GM13976 (cell line): ENCODE measurements around the gene RNF41.
"Not testable (repeated sequence)": the region's sequence is repeated elsewhere in the genome, so short reads cannot be mapped to it uniquely, and the experiment has no call there.

Experiments used
- DNase-seq: peaks from one replicate; pipeline ENCODE4 v3.0.0; 2012; ENCODE audit warnings: low spot score
- in situ Hi-C: fragments of 300-500 bp; cut with MboI; formaldehyde crosslinking; loops from one replicate; pipeline ENCODE4 v1.12.0; 2022; ENCODE audit warnings: low sequenced_read_pairs, mixed read lengths, inconsistent platforms; ENCODE audit not compliant: unreplicated experiment
- TF ChIP-seq, protein P1 (sequence below): IDR thresholded peaks from 2 replicates; pipeline ENCODE4 v1.5.1; 2012; ENCODE audit warnings: borderline replicate concordance, mild to moderate bottlenecking; ENCODE audit not compliant: insufficient read depth; ENCODE audit errors: extremely low read depth, missing control alignments, control extremely low read depth

Gene RNF41

DNA sequence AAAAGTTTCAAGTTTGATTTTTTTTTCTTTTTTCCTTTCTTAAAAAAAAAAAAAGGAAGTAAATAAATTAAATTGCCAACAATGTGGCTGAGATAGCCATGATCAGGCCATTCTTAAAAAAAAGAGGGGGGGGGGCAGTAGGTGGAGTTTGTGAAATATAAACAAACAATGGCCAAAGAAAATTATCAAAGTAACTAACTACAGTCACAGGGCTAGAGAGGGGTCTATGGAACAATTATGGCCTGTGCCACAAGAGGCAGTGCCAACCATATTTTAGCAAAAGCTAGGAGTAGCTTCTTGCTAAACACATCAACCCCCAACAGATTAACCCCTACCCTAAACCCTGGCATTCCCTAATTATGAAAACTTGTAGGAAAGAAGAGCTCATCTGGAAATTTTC is 16.3 kb downstream of the RNF41 start:
- in situ Hi-C loops: loop anchor here (25.0 kb wide), 1 partner anchor 257 kb away; the partner anchor contains the start of genes MIP and SPRYD4
- no peak for DNase-seq
- TF ChIP-seq, protein P1, sequence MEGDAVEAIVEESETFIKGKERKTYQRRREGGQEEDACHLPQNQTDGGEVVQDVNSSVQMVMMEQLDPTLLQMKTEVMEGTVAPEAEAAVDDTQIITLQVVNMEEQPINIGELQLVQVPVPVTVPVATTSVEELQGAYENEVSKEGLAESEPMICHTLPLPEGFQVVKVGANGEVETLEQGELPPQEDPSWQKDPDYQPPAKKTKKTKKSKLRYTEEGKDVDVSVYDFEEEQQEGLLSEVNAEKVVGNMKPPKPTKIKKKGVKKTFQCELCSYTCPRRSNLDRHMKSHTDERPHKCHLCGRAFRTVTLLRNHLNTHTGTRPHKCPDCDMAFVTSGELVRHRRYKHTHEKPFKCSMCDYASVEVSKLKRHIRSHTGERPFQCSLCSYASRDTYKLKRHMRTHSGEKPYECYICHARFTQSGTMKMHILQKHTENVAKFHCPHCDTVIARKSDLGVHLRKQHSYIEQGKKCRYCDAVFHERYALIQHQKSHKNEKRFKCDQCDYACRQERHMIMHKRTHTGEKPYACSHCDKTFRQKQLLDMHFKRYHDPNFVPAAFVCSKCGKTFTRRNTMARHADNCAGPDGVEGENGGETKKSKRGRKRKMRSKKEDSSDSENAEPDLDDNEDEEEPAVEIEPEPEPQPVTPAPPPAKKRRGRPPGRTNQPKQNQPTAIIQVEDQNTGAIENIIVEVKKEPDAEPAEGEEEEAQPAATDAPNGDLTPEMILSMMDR: no peak

DNA sequence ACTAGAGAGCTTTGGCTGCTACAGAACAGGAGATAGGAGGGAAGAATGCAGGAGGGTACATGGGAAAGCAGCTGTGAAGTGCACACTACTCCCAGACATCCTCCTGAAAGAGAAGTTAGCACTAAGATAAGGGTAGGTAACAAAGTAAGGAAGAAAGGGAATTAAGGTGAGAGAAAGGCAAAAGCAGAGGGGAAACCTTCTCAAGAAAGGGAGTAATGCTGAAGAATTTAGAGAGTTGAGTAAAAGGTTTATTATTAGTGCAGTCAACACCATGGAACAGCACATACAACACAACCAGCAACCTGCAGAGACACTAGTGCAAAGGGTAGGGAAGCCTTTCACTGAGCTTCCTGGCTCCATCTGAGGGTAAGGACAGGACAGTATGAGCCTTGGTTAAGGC is 17.4 kb downstream of the RNF41 start:
- DNase-seq: no peak
- TF ChIP-seq, protein P1: no peak
- in situ Hi-C loops: loop anchor here (25.0 kb wide), 1 partner anchor 258 kb away; the partner anchor contains the start of genes MIP and SPRYD4

DNA sequence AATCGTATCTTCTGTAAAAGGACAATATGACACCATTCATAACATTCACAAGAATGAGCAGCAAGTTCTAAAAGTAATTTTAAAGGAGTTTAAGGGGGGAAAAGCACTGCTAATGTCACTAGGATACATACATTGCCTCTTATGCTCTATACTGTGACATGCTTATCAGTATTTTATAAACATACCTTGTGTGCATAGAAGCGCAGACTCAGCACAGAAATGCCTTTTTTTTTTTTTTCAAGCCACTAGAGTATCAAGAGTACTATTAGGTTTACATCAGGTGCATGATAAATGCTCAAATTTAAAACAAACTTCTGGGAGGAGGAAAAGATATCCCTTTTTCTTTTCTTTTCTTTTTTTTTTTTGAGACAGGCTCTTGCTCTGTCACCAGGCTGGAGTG is 18.9 kb downstream of the RNF41 start:
- TF ChIP-seq, protein P1: no peak
- DNase-seq: no peak
- in situ Hi-C loops: loop anchor here (25.0 kb wide), 1 partner anchor 259 kb away; the partner anchor contains the start of genes MIP and SPRYD4

DNA sequence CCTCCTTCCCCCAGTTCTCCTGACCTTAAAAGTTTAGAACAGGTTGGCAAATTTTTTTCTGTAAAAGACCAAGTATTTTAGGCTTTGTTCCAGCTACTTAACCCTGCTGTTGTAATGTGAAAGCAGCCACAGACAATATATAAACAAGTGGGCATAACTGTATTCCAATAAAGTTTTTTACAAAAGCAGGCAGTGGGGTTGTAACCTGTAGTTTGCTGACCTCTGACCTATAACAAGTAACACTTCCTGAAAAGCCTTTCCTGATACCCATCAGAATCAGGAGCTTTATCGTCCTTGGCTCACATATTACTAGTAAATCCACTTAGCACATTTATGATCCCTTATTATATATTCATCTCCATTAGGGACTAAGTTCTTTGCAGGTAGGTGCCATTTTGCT is 19.4 kb downstream of the RNF41 start:
- TF ChIP-seq, protein P1: no peak
- in situ Hi-C loops: loop anchor here (25.0 kb wide), 1 partner anchor 260 kb away; the partner anchor contains the start of genes MIP and SPRYD4
- no peak for DNase-seq

DNA sequence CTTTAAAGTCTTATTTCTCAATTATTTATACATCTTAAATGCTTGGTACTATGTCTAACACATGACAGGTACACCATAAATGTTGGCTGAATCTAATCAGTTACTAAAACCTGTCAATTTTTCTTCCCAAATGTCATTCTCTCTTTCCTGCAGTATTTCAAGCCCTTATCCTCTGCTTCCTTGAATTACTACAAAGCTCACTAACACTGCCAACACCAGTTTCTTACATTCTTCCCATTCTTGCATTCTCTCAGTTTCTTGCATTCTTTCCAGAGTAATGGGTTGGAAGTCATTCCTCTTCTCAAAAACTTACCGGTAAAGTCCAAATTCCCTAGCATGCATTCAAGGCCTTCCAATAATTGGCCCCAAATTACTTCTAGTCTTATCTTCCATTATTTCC is 22.9 kb downstream of the RNF41 start:
- in situ Hi-C loops: no loop called here
- TF ChIP-seq, protein P1: no peak
- no peak for DNase-seq

DNA sequence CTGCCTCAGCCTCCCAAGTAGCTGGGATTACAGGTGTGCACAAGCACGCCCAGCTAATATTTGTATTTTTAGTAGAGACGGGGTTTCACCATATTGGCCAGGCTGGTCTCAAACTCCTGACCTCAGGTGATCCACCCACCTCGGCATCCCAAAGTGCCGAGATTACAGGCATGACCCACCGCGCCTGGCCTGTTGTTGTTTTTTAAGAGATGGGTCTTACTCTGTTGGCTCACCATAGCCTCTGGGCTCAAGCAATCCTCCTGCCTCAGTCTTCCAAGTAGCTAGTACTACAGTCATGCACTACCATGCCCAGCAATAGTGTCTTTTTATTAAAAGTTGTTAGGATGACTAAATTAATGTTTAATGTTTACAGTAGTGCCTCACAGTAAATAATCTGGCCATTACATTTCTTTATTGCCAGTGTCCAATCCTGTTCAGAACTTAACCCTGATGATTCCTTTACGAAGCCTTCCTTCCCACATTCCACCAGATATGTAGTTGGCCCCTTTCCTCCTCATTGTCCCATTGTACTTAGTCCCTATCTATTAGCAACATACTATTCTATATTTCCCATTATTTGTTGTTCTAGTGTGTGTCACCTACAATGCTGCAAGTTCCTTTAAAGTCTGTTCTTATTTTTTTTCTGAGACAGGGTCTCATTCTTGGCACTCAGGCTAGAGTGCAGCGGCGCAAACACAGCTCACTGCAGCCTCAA is 23.6 kb downstream of the RNF41 start:
- in situ Hi-C loops: no loop called here
- DNase-seq: no peak
- TF ChIP-seq, protein P1: no peak

DNA sequence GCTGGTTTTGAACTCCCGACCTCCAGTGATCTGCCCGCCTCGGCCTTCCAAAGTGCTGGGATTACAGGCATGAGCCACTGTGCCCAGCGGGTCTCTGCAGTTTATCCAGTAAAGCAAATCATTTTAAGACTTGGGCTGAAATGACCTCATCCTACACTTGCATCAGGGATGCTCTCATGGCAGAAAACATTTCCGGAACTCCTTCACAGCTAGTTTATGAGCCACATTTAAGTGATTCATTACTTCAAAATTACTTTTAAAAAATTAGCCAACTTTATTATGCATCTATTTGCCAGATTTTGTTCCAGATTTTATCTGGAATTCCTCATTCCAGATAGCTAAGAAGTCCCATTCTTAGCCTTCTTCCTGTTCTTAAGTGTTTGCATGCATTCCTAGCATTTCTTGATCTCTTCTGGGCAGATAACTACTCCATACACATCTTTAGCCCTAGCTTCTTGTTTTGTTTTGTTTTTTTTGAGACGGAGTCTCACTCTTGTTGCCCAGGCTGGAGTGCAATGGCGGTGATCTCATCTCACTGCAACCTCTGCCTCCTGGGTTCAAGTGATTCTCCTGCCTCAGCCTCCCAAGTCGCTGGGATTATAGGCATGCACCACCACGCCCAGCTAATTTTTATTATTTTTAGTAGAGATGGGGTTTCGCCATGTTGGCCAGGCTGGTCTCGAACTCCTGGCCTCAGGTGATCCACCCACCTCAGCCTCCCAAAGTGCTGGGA is 24.7 kb downstream of the RNF41 start:
- DNase-seq, in situ Hi-C loops: not testable (repeated sequence)
